ENCODE measurements around the gene PLCB1. TPM values are rescaled to one million over a fixed set of nuclear protein-coding genes. Genes with fewer than 3 reads are reported as not detected.

Gene PLCB1
- total RNA-seq, 2 donors from 2014 or later = 7.3 to 45.5 TPM

DNA sequence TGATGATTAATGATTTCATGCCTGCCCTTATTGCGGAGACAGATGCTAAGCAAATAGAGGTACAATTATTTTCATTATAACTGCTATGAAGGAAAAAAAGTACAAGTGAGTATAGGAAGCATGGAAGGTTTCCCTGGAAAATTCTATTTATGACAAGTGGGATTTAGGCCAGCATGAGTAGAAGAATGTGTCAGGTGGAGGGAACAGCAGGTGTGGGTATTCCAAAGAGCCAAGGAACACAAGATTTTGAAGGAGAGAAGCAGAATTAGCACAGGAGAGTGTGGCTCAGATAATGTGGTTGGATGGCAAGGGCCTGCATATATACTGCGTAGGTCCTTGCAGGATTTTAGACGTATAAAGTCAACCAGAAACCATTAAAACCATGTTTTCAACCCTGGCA lies 11.4 kb downstream of the PLCB1 start:
- Histone ChIP-seq H3K27ac (no peak overlapping the region), H3K4me3 (no peak overlapping the region), H3K27me3 (no peaks in the 10 kb centered on the region), H3K9me3 (no peaks in the 10 kb centered on the region), H3K4me1 (peaks cover 0 to 21% of the 10 kb centered on the region in 2 donors), H3K36me3 (no peaks in the 10 kb centered on the region)
- no peak for DNase-seq (ENCODE audit: low spot score)
- TF ChIP-seq, protein P1, sequence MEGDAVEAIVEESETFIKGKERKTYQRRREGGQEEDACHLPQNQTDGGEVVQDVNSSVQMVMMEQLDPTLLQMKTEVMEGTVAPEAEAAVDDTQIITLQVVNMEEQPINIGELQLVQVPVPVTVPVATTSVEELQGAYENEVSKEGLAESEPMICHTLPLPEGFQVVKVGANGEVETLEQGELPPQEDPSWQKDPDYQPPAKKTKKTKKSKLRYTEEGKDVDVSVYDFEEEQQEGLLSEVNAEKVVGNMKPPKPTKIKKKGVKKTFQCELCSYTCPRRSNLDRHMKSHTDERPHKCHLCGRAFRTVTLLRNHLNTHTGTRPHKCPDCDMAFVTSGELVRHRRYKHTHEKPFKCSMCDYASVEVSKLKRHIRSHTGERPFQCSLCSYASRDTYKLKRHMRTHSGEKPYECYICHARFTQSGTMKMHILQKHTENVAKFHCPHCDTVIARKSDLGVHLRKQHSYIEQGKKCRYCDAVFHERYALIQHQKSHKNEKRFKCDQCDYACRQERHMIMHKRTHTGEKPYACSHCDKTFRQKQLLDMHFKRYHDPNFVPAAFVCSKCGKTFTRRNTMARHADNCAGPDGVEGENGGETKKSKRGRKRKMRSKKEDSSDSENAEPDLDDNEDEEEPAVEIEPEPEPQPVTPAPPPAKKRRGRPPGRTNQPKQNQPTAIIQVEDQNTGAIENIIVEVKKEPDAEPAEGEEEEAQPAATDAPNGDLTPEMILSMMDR (IDR thresholded peaks at IDR 0.05) = no peak

DNA sequence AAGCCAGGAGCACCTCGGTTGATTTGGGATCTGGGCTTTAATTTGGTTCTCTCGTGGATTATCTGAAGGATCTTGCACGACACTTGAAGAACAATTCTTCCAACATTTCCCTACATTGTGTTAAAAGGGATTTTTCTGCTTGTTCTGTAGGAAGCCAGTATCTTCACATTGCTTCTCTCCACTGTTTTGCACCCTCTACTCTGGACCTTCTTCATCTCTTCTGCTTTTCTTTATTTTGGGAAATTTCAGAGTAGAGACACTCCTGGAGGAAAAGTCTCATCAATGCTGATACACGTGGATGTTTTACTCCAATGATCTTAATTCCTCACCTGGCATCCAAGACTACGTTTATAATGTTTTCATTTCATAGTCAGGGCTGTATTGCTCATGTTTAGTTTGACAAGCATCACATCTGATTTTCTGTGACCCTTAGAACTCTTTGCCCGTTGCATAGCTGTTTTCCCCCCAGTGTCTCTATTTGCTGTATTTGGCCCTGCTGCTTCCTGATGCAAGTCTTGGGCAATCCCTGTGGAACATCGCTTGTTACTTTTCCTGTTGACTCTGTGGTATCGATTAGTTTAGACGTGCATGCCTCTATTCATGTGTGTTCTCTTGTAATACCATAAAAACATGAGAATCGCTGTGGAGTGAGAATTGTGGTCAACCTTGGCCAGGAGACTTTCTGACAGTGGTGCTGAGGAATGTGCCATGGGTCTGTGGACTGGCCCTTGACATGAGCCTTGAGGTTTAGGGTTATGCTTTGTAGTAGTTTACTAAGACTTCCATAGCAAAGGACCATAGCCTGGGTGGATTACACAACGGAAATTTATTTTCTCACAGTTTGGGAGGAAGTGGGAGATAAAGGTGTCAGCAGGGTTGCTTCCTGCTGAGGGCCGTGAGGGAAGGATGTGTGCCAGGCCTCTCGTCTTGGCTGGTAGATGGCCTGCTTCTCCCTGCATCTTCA lies 12.5 kb downstream of the PLCB1 start:
- TF ChIP-seq, protein P1 (IDR thresholded peaks at IDR 0.05) = no peak
- Histone ChIP-seq H3K27ac (peak overlapping the region in 1 of 2 donors; percentile 16), H3K9me3 (no peaks in the 10 kb centered on the region), H3K27me3 (no peaks in the 10 kb centered on the region), H3K36me3 (no peaks in the 10 kb centered on the region), H3K4me3 (no peak overlapping the region), H3K4me1 (peaks cover 0 to 24% of the 10 kb centered on the region in 2 donors)
- no peak for DNase-seq (ENCODE audit: low spot score)

DNA sequence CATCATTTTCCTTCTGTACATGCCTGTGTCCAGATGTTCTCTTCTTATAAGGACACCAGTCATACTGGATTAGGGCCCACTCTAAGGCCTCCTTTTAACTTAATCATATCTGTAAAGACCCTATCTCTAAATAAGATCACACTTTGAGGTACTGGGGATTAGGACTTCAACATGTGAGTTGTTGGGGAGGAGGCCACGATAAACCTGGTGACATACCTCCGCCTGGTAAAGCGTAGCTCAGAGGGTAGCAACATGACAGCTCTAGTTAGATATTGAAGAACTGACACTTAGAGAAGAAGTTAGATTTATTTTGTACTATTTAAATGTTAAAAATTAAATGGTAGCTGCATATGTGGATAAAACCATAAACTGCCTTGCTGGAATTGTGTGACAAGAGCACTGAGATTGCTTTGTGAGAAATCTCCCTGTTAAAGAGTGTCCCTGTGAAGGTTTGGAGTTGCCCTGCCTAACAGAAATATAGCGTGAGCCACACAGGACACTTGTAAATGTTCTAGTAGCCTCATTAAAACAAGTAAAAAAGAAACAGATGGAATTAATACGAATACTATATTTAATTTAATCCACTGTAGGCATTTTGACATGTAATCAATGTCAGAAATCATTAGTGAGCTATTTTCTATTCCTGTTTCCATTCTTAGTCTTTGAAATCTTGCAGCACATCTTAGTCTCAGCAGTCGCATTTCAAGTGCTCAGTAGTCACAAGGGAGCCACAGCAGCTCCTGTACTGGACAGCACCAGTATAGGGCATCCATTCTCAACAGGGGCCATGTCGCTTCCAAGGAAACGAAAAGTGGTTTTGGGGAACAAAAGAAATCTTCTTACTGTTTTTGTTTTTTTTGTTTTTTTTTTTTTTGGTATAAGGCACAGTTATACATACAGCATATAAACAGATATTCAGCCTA lies 13.4 kb downstream of the PLCB1 start:
- DNase-seq (ENCODE audit: low spot score) = no peak
- Histone ChIP-seq H3K4me3 (no peak overlapping the region), H3K27me3 (no peaks in the 10 kb centered on the region), H3K27ac (peak overlapping the region in 1 of 2 donors; percentile 16), H3K36me3 (no peaks in the 10 kb centered on the region), H3K4me1 (peaks cover 0 to 28% of the 10 kb centered on the region in 2 donors), H3K9me3 (no peaks in the 10 kb centered on the region)
- TF ChIP-seq, protein P1 (IDR thresholded peaks at IDR 0.05) = no peak

DNA sequence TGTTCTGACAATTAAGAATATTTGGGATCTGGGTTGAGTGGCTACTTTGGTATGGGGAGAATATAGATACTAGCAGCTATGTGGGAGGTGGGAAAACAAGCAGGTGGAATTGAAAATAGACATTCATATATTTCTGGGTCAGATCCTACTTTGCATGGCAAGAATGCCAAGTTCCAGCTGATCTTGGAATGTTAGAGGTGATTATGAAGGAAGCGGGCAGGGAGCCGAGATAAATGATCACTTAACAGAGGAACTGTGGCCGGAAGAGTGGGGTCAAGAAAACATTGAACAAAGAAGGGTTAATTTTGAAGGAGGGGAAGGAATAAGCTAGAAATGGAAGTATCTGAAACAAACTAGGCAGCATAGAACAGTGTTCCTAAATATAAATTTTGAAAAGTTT lies 15.4 kb downstream of the PLCB1 start:
- no peak for DNase-seq (ENCODE audit: low spot score)
- no peak overlapping the region for H3K27ac ChIP-seq
- H3K36me3 ChIP-seq = no peaks in the 10 kb centered on the region
- TF ChIP-seq, protein P1 (IDR thresholded peaks at IDR 0.05) = no peak
- no peaks in the 10 kb centered on the region for H3K27me3 ChIP-seq
- no peak overlapping the region for H3K4me3 ChIP-seq
- H3K9me3 ChIP-seq = no peaks in the 10 kb centered on the region
- H3K4me1 ChIP-seq = peaks cover 0 to 46% of the 10 kb centered on the region in 2 donors

DNA sequence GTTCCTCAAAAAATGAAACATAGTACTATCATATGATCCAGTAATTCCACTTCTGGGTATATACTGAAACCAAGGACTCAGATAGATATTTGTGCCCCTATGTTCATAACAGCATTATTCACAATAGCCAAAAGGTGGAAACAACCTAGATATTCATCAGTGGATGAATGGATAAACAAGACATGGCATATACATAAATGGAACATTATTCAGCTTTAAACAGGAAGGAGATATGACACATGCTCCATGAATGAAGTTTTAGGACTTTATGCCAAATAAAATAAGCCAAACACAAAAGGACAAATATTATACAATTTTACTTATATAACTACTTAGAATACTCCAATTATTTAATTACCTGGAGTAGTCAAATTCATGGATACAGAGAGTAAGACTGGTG lies 16.4 kb downstream of the PLCB1 start:
- Histone ChIP-seq H3K4me1 (peaks cover 0 to 53% of the 10 kb centered on the region in 2 donors), H3K9me3 (no peaks in the 10 kb centered on the region), H3K27ac (no peak overlapping the region), H3K27me3 (no peaks in the 10 kb centered on the region), H3K4me3 (no peak overlapping the region), H3K36me3 (no peaks in the 10 kb centered on the region)
- TF ChIP-seq, protein P1 (IDR thresholded peaks at IDR 0.05) = no peak
- DNase-seq (ENCODE audit: low spot score) = no peak

All from right atrium auricular region (tissue), 2 donors.